Measurements from ENCODE around the gene PIP5KL1.

PIP5KL1 gene

DNA sequence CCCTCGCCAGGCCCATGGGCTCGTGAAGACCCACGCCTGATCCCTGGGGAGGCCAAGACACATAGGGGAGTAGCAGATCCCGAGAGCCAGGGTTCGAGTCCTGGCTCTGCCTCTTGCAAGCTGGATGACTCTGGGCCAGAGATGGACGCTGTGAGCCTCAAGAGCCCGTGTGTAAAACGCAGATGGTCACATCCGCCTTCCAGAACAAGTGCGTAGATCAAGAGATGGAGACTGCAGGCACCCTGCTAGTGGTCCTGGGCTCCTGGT lies 22.0 kb downstream of the PIP5KL1 start:
- TF ChIP-seq, protein P1, sequence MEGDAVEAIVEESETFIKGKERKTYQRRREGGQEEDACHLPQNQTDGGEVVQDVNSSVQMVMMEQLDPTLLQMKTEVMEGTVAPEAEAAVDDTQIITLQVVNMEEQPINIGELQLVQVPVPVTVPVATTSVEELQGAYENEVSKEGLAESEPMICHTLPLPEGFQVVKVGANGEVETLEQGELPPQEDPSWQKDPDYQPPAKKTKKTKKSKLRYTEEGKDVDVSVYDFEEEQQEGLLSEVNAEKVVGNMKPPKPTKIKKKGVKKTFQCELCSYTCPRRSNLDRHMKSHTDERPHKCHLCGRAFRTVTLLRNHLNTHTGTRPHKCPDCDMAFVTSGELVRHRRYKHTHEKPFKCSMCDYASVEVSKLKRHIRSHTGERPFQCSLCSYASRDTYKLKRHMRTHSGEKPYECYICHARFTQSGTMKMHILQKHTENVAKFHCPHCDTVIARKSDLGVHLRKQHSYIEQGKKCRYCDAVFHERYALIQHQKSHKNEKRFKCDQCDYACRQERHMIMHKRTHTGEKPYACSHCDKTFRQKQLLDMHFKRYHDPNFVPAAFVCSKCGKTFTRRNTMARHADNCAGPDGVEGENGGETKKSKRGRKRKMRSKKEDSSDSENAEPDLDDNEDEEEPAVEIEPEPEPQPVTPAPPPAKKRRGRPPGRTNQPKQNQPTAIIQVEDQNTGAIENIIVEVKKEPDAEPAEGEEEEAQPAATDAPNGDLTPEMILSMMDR (IDR thresholded peaks at IDR 0.05; ENCODE audit: low read depth, low read length) = no peak
- Histone ChIP-seq H3K27ac (no peak overlapping the region), H3K27me3 (ENCODE audit: insufficient read depth, low read depth, severe bottlenecking) (no peaks in the 10 kb centered on the region), H3K4me3 (ENCODE audit: low read depth, low read length) (no peak overlapping the region), H3K36me3 (peaks cover 25% of the 10 kb centered on the region), H3K9me3 (ENCODE audit: severe bottlenecking) (no peaks in the 10 kb centered on the region)
- DNase-seq = no peak

DNA sequence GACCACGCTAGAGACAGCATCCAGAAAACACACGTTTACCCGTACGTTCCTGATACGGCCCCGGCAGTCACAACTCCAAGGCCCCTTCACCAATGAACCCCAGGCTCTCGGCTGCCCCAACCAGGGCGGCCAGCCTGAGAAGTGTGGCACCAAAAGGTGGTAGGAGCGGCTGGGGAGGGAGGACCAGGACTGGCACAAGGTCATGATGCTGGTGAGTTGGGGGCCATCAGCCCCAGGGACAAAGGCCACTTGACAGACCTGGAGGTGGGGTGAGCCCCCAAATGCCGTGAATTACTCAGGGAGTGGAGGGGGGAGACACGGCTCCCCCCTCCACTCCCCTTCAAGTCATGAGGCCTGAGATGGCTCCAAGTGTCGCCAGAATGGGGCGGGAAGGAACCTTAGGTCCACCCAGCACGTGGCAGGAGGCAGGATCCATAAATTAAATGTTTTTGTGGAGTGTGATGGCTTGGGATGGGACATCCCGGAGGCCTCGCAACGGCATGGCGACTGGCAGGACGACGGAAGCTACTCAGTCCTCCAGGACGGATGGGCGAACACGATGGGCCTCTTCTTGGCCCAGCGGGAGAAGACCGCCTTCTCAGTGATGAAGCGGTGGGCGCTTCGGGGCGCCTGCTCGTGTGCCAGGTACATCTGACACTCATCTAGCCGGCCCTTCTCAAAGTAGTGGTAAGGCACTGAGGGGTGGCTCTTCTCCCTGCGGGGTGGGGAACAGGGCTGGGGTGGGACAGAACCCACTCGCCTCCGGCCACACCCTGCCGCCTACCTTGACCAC lies 22.5 kb downstream of the PIP5KL1 start:
- H3K4me3 ChIP-seq (ENCODE audit: low read depth, low read length) = no peak overlapping the region
- H3K36me3 ChIP-seq = peaks cover 24% of the 10 kb centered on the region
- TF ChIP-seq, protein P1 (IDR thresholded peaks at IDR 0.05; ENCODE audit: low read depth, low read length) = no peak
- H3K27ac ChIP-seq = no peak overlapping the region
- H3K27me3 ChIP-seq (ENCODE audit: insufficient read depth, low read depth, severe bottlenecking) = no peaks in the 10 kb centered on the region
- H3K9me3 ChIP-seq (ENCODE audit: severe bottlenecking) = no peaks in the 10 kb centered on the region
- no peak for DNase-seq

DNA sequence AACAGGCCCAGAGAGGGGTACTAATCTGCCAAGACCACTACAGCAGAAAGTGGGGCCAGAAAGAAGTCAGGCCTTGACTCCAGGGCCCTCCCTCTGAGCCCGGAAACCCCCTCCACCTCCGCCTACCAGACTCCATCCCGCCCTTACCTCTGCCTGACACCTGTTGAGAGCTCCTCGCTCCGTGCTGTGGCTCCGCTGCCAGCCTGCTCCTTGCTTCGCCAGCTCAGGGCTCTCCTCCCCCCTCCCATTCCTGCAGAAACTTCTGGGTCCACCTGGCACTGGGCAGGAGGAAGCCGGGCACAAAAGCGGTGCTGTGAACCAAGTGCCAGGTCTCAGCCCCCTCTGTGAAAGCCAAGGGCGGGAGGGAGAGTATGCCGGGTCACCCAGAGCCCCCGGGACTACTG lies 24.8 kb downstream of the PIP5KL1 start:
- no peaks in the 10 kb centered on the region for H3K9me3 ChIP-seq (ENCODE audit: severe bottlenecking)
- DNase-seq = no peak
- TF ChIP-seq, protein P1 (IDR thresholded peaks at IDR 0.05; ENCODE audit: low read depth, low read length) = no peak
- no peaks in the 10 kb centered on the region for H3K27me3 ChIP-seq (ENCODE audit: insufficient read depth, low read depth, severe bottlenecking)
- no peak overlapping the region for H3K27ac ChIP-seq
- no peak overlapping the region for H3K4me3 ChIP-seq (ENCODE audit: low read depth, low read length)
- H3K36me3 ChIP-seq = peaks cover 8% of the 10 kb centered on the region

DNA sequence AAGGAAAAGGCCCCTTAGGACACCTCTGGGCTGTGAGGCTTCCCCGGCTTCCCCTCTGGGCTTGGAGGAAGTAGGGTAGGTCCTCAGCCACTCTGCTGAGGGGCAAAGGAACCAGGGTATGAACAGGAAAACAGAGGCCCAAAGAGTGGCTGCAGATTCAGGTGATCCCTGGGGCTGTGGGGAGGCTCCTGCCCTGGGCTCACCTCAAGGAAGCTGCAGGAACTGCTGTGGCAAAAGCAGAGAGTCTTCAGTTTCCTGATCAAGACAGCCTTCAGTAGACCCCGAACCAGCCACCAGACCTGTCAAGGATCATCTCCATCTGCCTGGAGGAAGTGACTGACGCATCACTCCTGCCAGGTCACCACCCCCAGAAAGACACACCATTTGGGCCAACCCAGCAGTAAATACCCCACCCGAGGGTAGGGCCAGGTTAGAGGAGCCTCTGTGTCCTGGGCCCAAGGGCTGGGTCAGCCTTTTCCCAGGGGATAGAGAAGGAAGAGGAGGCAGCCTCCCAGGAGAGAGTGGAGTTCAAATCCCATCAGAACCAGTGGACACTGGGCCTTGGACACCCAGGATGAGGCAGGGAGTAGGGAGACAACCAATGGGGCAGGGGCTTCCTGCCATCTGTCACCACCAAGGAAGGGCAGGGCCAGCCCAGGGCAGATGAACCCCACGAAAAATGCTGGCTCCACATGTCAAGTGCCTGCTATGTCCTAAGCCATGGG lies 25.4 kb downstream of the PIP5KL1 start:
- Histone ChIP-seq H3K4me3 (ENCODE audit: low read depth, low read length) (no peak overlapping the region), H3K36me3 (peaks cover 4% of the 10 kb centered on the region; the same call in 1 of the 2 replicates), H3K27ac (peak overlapping the region; percentile 38), H3K9me3 (ENCODE audit: severe bottlenecking) (no peaks in the 10 kb centered on the region), H3K27me3 (ENCODE audit: insufficient read depth, low read depth, severe bottlenecking) (no peaks in the 10 kb centered on the region)
- DNase-seq = no peak
- TF ChIP-seq, protein P1 (IDR thresholded peaks at IDR 0.05; ENCODE audit: low read depth, low read length) = no peak

DNA sequence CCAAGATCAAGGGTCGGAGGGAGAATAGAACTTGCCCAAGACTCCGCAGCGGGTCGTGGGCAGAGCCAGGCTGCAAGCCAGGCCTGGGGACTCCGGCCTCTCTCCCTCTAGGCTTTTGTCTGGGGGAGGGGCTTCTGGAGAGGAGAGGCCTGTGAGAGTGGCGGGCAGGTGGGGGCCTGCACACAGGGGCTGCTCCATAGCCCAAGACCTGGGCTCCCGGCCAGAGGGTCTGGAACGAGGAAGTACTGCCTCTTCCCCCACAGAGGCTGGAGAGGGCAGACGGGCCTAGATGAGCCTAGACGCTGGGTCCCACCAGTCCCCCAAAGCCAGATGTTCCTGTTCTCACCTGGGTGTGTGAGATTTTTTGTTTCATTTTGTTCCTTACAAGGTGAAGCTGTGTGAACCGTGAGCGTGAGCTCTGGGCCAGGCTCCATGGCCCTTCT lies 26.0 kb downstream of the PIP5KL1 start:
- peak overlapping the region; percentile 38 for H3K27ac ChIP-seq
- H3K36me3 ChIP-seq = peaks cover 4% of the 10 kb centered on the region; the same call in 1 of the 2 replicates
- no peak for DNase-seq
- H3K4me3 ChIP-seq (ENCODE audit: low read depth, low read length) = no peak overlapping the region
- no peaks in the 10 kb centered on the region for H3K9me3 ChIP-seq (ENCODE audit: severe bottlenecking)
- H3K27me3 ChIP-seq (ENCODE audit: insufficient read depth, low read depth, severe bottlenecking) = no peaks in the 10 kb centered on the region
- TF ChIP-seq, protein P1 (IDR thresholded peaks at IDR 0.05; ENCODE audit: low read depth, low read length) = no peak

Data from WERI-Rb-1 (cell line).